ENCODE measurements around the gene CNGA4.

The CNGA4 gene

GRCh38 chr11:6237266-6237665, 1.6 kb upstream of the CNGA4 start:
- Histone ChIP-seq H3K27me3 (ENCODE audit: insufficient read depth, low read length, poor library complexity) (no peaks in the 10 kb centered on the region), H3K56ac (ENCODE audit: low read length) (no peak overlapping the region), H3K23ac (ENCODE audit: low read length) (no peak overlapping the region), H3K79me2 (ENCODE audit: control insufficient read depth, insufficient read depth, low read length) (peaks cover 10% of the 10 kb centered on the region), H4K8ac (ENCODE audit: low read depth, low read length) (no peak overlapping the region), H3K27ac (ENCODE audit: low read depth, low read length) (no peak overlapping the region), H3K9ac (ENCODE audit: low read length) (no peak overlapping the region), H3K4ac (ENCODE audit: low read depth, low read length) (no peak overlapping the region), H3K4me1 (ENCODE audit: control insufficient read depth, low read depth, low read length) (peaks cover 14% of the 10 kb centered on the region), H2BK120ac (ENCODE audit: low read depth, low read length) (no peak overlapping the region), H2BK5ac (ENCODE audit: low read length) (no peak overlapping the region), H4K5ac (ENCODE audit: low read length) (no peak overlapping the region), H2BK15ac (replicated peaks; ENCODE audit: low read depth) (no peak overlapping the region), H3K4me3 (ENCODE audit: low read length) (no peak overlapping the region), H3K79me1 (ENCODE audit: low read length) (peaks cover 12% of the 10 kb centered on the region), H3K36me3 (ENCODE audit: control insufficient read depth, insufficient read depth, low read length) (no peaks in the 10 kb centered on the region), H3K18ac (ENCODE audit: low read length) (no peak overlapping the region), H3K4me2 (ENCODE audit: low read length) (no peak overlapping the region), H2AK5ac (ENCODE audit: low read length) (no peak overlapping the region)
- DNase-seq: no peak
- WGBS (ENCODE audit: extremely low coverage, insufficient coverage, low lambda C conversion rate): no CpG with 5 or more reads among the region's 4 CpGs

- Histone ChIP-seq H3K56ac (ENCODE audit: low read length) (peak overlapping the region; percentile 1), H3K4me2 (ENCODE audit: low read length) (no peak overlapping the region), H3K4me3 (ENCODE audit: low read length) (no peak overlapping the region), H3K79me1 (ENCODE audit: low read length) (peaks cover 12% of the 10 kb centered on the region), H2AK5ac (ENCODE audit: low read length) (no peak overlapping the region), H3K36me3 (ENCODE audit: control insufficient read depth, insufficient read depth, low read length) (no peaks in the 10 kb centered on the region), H2BK5ac (ENCODE audit: low read length) (no peak overlapping the region), H3K23ac (ENCODE audit: low read length) (no peak overlapping the region), H3K4me1 (ENCODE audit: control insufficient read depth, low read depth, low read length) (peaks cover 14% of the 10 kb centered on the region), H3K9ac (ENCODE audit: low read length) (no peak overlapping the region), H3K4ac (ENCODE audit: low read depth, low read length) (no peak overlapping the region), H4K5ac (ENCODE audit: low read length) (no peak overlapping the region), H2BK15ac (replicated peaks; ENCODE audit: low read depth) (no peak overlapping the region), H3K27me3 (ENCODE audit: insufficient read depth, low read length, poor library complexity) (no peaks in the 10 kb centered on the region), H3K27ac (ENCODE audit: low read depth, low read length) (no peak overlapping the region), H4K8ac (ENCODE audit: low read depth, low read length) (no peak overlapping the region), H2BK120ac (ENCODE audit: low read depth, low read length) (no peak overlapping the region), H3K18ac (ENCODE audit: low read length) (no peak overlapping the region), H3K79me2 (ENCODE audit: control insufficient read depth, insufficient read depth, low read length) (peaks cover 10% of the 10 kb centered on the region)
- no CpG with 5 or more reads among the region's 5 CpGs for WGBS (ENCODE audit: extremely low coverage, insufficient coverage, low lambda C conversion rate)
- no peak for DNase-seq
Observed at GRCh38 chr11:6237761-6238302, 1.1 kb upstream of the CNGA4 start.

- Histone ChIP-seq H3K27me3 (ENCODE audit: insufficient read depth, low read length, poor library complexity) (no peaks in the 10 kb centered on the region), H3K4me2 (ENCODE audit: low read length) (no peak overlapping the region), H4K5ac (ENCODE audit: low read length) (no peak overlapping the region), H2BK15ac (replicated peaks; ENCODE audit: low read depth) (no peak overlapping the region), H2BK5ac (ENCODE audit: low read length) (no peak overlapping the region), H3K56ac (ENCODE audit: low read length) (no peak overlapping the region), H3K79me2 (ENCODE audit: control insufficient read depth, insufficient read depth, low read length) (no peaks in the 10 kb centered on the region), H2AK5ac (ENCODE audit: low read length) (no peak overlapping the region), H2BK120ac (ENCODE audit: low read depth, low read length) (no peak overlapping the region), H3K4me1 (ENCODE audit: control insufficient read depth, low read depth, low read length) (peaks cover 9% of the 10 kb centered on the region), H4K8ac (ENCODE audit: low read depth, low read length) (no peak overlapping the region), H3K79me1 (ENCODE audit: low read length) (no peaks in the 10 kb centered on the region), H3K18ac (ENCODE audit: low read length) (no peak overlapping the region), H3K27ac (ENCODE audit: low read depth, low read length) (no peak overlapping the region), H3K23ac (ENCODE audit: low read length) (no peak overlapping the region), H3K4ac (ENCODE audit: low read depth, low read length) (no peak overlapping the region), H3K9ac (ENCODE audit: low read length) (no peak overlapping the region), H3K4me3 (ENCODE audit: low read length) (no peak overlapping the region), H3K36me3 (ENCODE audit: control insufficient read depth, insufficient read depth, low read length) (no peaks in the 10 kb centered on the region)
- no peak for DNase-seq
- WGBS (ENCODE audit: extremely low coverage, insufficient coverage, low lambda C conversion rate): no CpG with 5 or more reads among the region's 28 CpGs
Observed at GRCh38 chr11:6240139-6240538, 1.2 kb downstream of the CNGA4 start.

- H3K18ac ChIP-seq (ENCODE audit: low read length): no peak overlapping the region
- H3K27ac ChIP-seq (ENCODE audit: low read depth, low read length): no peak overlapping the region
- no peaks in the 10 kb centered on the region for H3K27me3 ChIP-seq (ENCODE audit: insufficient read depth, low read length, poor library complexity)
- no peaks in the 10 kb centered on the region for H3K36me3 ChIP-seq (ENCODE audit: control insufficient read depth, insufficient read depth, low read length)
- H2AK5ac ChIP-seq (ENCODE audit: low read length): no peak overlapping the region
- DNase-seq: no peak
- peaks cover 9% of the 10 kb centered on the region for H3K4me1 ChIP-seq (ENCODE audit: control insufficient read depth, low read depth, low read length)
- H4K5ac ChIP-seq (ENCODE audit: low read length): no peak overlapping the region
- no peak overlapping the region for H3K23ac ChIP-seq (ENCODE audit: low read length)
- H3K4ac ChIP-seq (ENCODE audit: low read depth, low read length): no peak overlapping the region
- H3K4me2 ChIP-seq (ENCODE audit: low read length): no peak overlapping the region
- no peak overlapping the region for H2BK5ac ChIP-seq (ENCODE audit: low read length)
- H2BK120ac ChIP-seq (ENCODE audit: low read depth, low read length): no peak overlapping the region
- H3K9ac ChIP-seq (ENCODE audit: low read length): no peak overlapping the region
- H4K8ac ChIP-seq (ENCODE audit: low read depth, low read length): no peak overlapping the region
- H3K79me2 ChIP-seq (ENCODE audit: control insufficient read depth, insufficient read depth, low read length): no peaks in the 10 kb centered on the region
- WGBS (ENCODE audit: extremely low coverage, insufficient coverage, low lambda C conversion rate): no CpG with 5 or more reads among the region's 1 CpG
- no peaks in the 10 kb centered on the region for H3K79me1 ChIP-seq (ENCODE audit: low read length)
- H3K4me3 ChIP-seq (ENCODE audit: low read length): no peak overlapping the region
- no peak overlapping the region for H2BK15ac ChIP-seq (replicated peaks; ENCODE audit: low read depth)
- H3K56ac ChIP-seq (ENCODE audit: low read length): no peak overlapping the region
Observed at GRCh38 chr11:6240781-6241180, 1.9 kb downstream of the CNGA4 start.

GRCh38 chr11:6241316-6241715, 2.4 kb downstream of the CNGA4 start:
- Histone ChIP-seq H3K4me1 (ENCODE audit: control insufficient read depth, low read depth, low read length) (peaks cover 9% of the 10 kb centered on the region), H4K5ac (ENCODE audit: low read length) (no peak overlapping the region), H3K23ac (ENCODE audit: low read length) (no peak overlapping the region), H3K79me1 (ENCODE audit: low read length) (no peaks in the 10 kb centered on the region), H3K9ac (ENCODE audit: low read length) (no peak overlapping the region), H2AK5ac (ENCODE audit: low read length) (no peak overlapping the region), H3K18ac (ENCODE audit: low read length) (no peak overlapping the region), H3K56ac (ENCODE audit: low read length) (no peak overlapping the region), H3K27ac (ENCODE audit: low read depth, low read length) (no peak overlapping the region), H3K79me2 (ENCODE audit: control insufficient read depth, insufficient read depth, low read length) (no peaks in the 10 kb centered on the region), H2BK15ac (replicated peaks; ENCODE audit: low read depth) (no peak overlapping the region), H3K36me3 (ENCODE audit: control insufficient read depth, insufficient read depth, low read length) (no peaks in the 10 kb centered on the region), H2BK5ac (ENCODE audit: low read length) (no peak overlapping the region), H3K4ac (ENCODE audit: low read depth, low read length) (no peak overlapping the region), H3K4me3 (ENCODE audit: low read length) (no peak overlapping the region), H3K4me2 (ENCODE audit: low read length) (no peak overlapping the region), H2BK120ac (ENCODE audit: low read depth, low read length) (no peak overlapping the region), H3K27me3 (ENCODE audit: insufficient read depth, low read length, poor library complexity) (no peaks in the 10 kb centered on the region), H4K8ac (ENCODE audit: low read depth, low read length) (no peak overlapping the region)
- no peak for DNase-seq
- WGBS (ENCODE audit: extremely low coverage, insufficient coverage, low lambda C conversion rate): no CpG with 5 or more reads among the region's 7 CpGs

GRCh38 chr11:6245536-6245935, 6.6 kb downstream of the CNGA4 start:
- DNase-seq: no peak
- H4K8ac ChIP-seq (ENCODE audit: low read depth, low read length): no peak overlapping the region
- no peak overlapping the region for H3K9ac ChIP-seq (ENCODE audit: low read length)
- H3K18ac ChIP-seq (ENCODE audit: low read length): no peak overlapping the region
- H3K4me3 ChIP-seq (ENCODE audit: low read length): no peak overlapping the region
- no peak overlapping the region for H4K5ac ChIP-seq (ENCODE audit: low read length)
- H2BK5ac ChIP-seq (ENCODE audit: low read length): no peak overlapping the region
- no peak overlapping the region for H3K4me2 ChIP-seq (ENCODE audit: low read length)
- no peak overlapping the region for H3K23ac ChIP-seq (ENCODE audit: low read length)
- H3K27me3 ChIP-seq (ENCODE audit: insufficient read depth, low read length, poor library complexity): no peaks in the 10 kb centered on the region
- H3K79me2 ChIP-seq (ENCODE audit: control insufficient read depth, insufficient read depth, low read length): no peaks in the 10 kb centered on the region
- no peaks in the 10 kb centered on the region for H3K4me1 ChIP-seq (ENCODE audit: control insufficient read depth, low read depth, low read length)
- H2BK120ac ChIP-seq (ENCODE audit: low read depth, low read length): no peak overlapping the region
- H3K79me1 ChIP-seq (ENCODE audit: low read length): no peaks in the 10 kb centered on the region
- H3K56ac ChIP-seq (ENCODE audit: low read length): no peak overlapping the region
- no peaks in the 10 kb centered on the region for H3K36me3 ChIP-seq (ENCODE audit: control insufficient read depth, insufficient read depth, low read length)
- H3K27ac ChIP-seq (ENCODE audit: low read depth, low read length): no peak overlapping the region
- no peak overlapping the region for H2BK15ac ChIP-seq (replicated peaks; ENCODE audit: low read depth)
- H2AK5ac ChIP-seq (ENCODE audit: low read length): no peak overlapping the region
- WGBS (ENCODE audit: extremely low coverage, insufficient coverage, low lambda C conversion rate): no CpG with 5 or more reads among the region's 2 CpGs
- no peak overlapping the region for H3K4ac ChIP-seq (ENCODE audit: low read depth, low read length)

Data from mesendoderm (in vitro differentiated cells).